ENCODE measurements around the gene TIE1. TPM values are rescaled to one million over a fixed set of nuclear protein-coding genes. Genes with fewer than 3 reads are reported as not detected.
A peak's percentile ranks its signal among the peaks of the same experiment; 100 is the strongest.

The TIE1 gene
- total RNA-seq, 6 donors from 2014 or later: 23.9 to 170 (median 51.4) TPM

DNA sequence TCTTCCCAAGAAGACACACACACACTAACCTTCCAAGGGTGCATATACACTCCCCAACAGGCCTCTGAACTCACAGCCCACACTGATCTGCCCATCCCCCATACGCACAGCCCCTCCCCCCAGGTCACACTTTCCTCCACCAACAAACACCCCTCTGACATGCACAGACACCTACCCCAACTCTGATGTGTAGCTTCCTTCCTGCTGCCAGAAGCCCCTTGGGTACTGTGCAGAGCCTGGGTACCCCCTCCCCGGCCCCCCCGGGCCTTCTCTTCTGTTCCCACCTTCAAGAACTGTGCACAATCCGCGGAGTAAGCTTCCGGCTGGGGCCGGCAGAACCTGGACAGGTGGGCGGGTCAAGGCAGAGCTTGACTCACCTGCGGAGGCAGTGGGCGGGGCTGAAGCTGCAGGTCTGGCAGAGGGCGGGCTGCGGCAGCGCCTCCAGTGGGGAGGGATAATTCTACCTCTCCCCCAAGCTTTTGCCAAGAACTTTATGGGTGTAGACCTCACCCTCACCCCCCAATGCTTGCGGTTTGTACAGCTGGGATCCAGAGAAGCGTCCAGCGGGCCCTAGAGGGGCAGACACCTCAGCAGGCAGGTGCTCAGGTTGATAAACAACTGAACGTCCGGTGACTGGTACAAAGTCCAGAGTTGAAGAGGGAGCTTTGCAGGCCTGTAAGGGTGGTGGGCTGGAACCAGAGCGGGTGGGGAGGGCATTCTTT lies 15.4 kb upstream of the TIE1 start, which contains the start of gene C1orf210:
C1orf210 (minus strand) TSS at position 313 of the 722 bp plus-strand sequence. CDS start 2,311 bp downstream, outside the sequence.
- Histone ChIP-seq H3K27me3 (no peaks in the 10 kb centered on the region), H3K4me3 (peak within 1 kb of the TSS in 3 of 4 donors; percentile 40 to 47 (median 47))

GRCh38 chr1:43286115-43286514 lies 14.7 kb upstream of the TIE1 start:
- H3K4me3 ChIP-seq: peak overlapping the region in 3 of 4 donors; percentile 40 to 47 (median 47)
- peaks cover 0 to 21% (median 10%) of the 10 kb centered on the region in 4 donors for H3K4me1 ChIP-seq
- DNase-seq (no peak), ATAC-seq (ENCODE audit: low FRiP score in 2 of 2) (no peak)
- no peak for TF ChIP-seq POLR2A (IDR thresholded peaks at IDR 0.05)
- TF ChIP-seq POLR2AphosphoS5 (IDR thresholded peaks at IDR 0.05): no peak
- no peak for TF ChIP-seq CTCF (IDR thresholded peaks at IDR 0.05)
- TF ChIP-seq EP300 (IDR thresholded peaks at IDR 0.05): no peak
- WGBS, 2 donors: 85 to 99% methylated on average over 9 to 11 of the region's 11 CpGs
- no peaks in the 10 kb centered on the region for H3K9me3 ChIP-seq
- H3K27me3 ChIP-seq: no peaks in the 10 kb centered on the region
- H3K27ac ChIP-seq: peak overlapping the region; percentile 4 to 70 (median 48)
- H3K36me3 ChIP-seq: no peaks in the 10 kb centered on the region

More for the DNA sequence above, 15.4 kb upstream of the TIE1 start, which contains the start of gene C1orf210:
- Histone ChIP-seq H3K36me3 (no peaks in the 10 kb centered on the region), H3K9me3 (no peaks in the 10 kb centered on the region), H3K27ac (peak within 1 kb of the TSS; percentile 35 to 70 (median 52)), H3K4me1 (peaks cover 0 to 24% (median 14%) of the 10 kb centered on the region in 4 donors)
- WGBS, 2 donors: 47 to 63% methylated on average over 19 of the region's 19 CpGs
- peak; percentile 90 to 95 for DNase-seq
- TF ChIP-seq CTCF (IDR thresholded peaks at IDR 0.05) (peak in 4 of 6 experiments; percentile 16 to 59 (median 41)), POLR2A (IDR thresholded peaks at IDR 0.05) (peak in 1 of 4 donors; percentile 55), POLR2AphosphoS5 (IDR thresholded peaks at IDR 0.05) (no peak)
- peak; percentile 72 to 94 for ATAC-seq (ENCODE audit: low FRiP score in 2 of 2)

DNA sequence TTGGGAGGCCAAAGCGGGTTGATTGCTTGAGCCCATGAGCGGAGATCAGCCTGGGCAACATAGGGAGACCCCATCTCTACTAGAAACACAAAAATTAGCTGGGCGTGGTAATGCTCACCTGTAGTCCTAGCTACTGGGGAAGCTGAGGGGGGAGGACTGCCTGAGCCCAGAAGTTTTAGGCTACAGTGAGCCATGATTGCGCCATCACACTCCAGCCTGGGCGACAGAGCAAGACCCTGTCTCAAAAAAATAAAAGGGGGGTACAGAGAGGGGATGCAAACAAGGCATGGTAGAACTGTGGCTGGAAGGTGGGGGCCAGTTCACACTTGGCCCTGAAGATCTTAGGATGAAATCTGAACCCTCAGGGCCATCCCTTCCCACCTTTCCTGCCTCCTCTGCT lies 14.2 kb upstream of the TIE1 start:
- TF ChIP-seq EP300 (IDR thresholded peaks at IDR 0.05) (no peak), POLR2AphosphoS5 (IDR thresholded peaks at IDR 0.05) (no peak), CTCF (IDR thresholded peaks at IDR 0.05) (no peak), POLR2A (IDR thresholded peaks at IDR 0.05) (no peak)
- Histone ChIP-seq H3K27ac (no peak overlapping the region), H3K4me1 (peaks cover 0 to 18% (median 9%) of the 10 kb centered on the region in 4 donors), H3K36me3 (no peaks in the 10 kb centered on the region), H3K4me3 (no peak overlapping the region), H3K9me3 (no peaks in the 10 kb centered on the region), H3K27me3 (no peaks in the 10 kb centered on the region)
- ATAC-seq (ENCODE audit: low FRiP score in 2 of 2): no peak
- 89 to 90% methylated on average over 5 of the region's 5 CpGs for WGBS, 2 donors
- DNase-seq: no peak

- Histone ChIP-seq H3K9me3 (no peaks in the 10 kb centered on the region), H3K27ac (no peak overlapping the region), H3K36me3 (no peaks in the 10 kb centered on the region), H3K4me3 (no peak overlapping the region), H3K4me1 (peaks cover 0 to 7% (median 4%) of the 10 kb centered on the region in 4 donors), H3K27me3 (no peaks in the 10 kb centered on the region)
- ATAC-seq (ENCODE audit: low FRiP score in 2 of 2): no peak
- DNase-seq: no peak
- WGBS, 2 donors: 90 to 91% methylated on average over 9 of the region's 9 CpGs
- TF ChIP-seq EP300 (IDR thresholded peaks at IDR 0.05) (no peak), POLR2AphosphoS5 (IDR thresholded peaks at IDR 0.05) (no peak), POLR2A (IDR thresholded peaks at IDR 0.05) (no peak), CTCF (IDR thresholded peaks at IDR 0.05) (no peak)
These were observed 12.6 kb upstream of the TIE1 start for GRCh38 chr1:43288058-43288784.

All from upper lobe of left lung (tissue), 6 donors.